Osteocyte (in vitro differentiated cells): ENCODE measurements around the gene NDUFC1. TPM values are rescaled to one million over a fixed set of nuclear protein-coding genes. Genes with fewer than 3 reads are reported as not detected.

Experiments
- DNase-seq: peaks from one replicate; pipeline ENCODE4 v3.0.0; 2021; ENCODE audit warnings: mixed read lengths; ENCODE audit not compliant: unreplicated experiment; ENCODE audit errors: extremely low spot score
- H3K27ac Mint-ChIP-seq: one replicate; pipeline ENCODE4 v1.8.0; 2021; ENCODE audit warnings: mild to moderate bottlenecking, mixed read lengths; ENCODE audit not compliant: unreplicated experiment
- H3K27me3 Mint-ChIP-seq: one replicate; pipeline ENCODE4 v1.8.0; 2021; ENCODE audit warnings: mixed read lengths; ENCODE audit not compliant: unreplicated experiment
- H3K36me3 Mint-ChIP-seq: one replicate; pipeline ENCODE4 v1.8.0; 2021; ENCODE audit warnings: mixed read lengths; ENCODE audit not compliant: unreplicated experiment
- H3K4me1 Mint-ChIP-seq: one replicate; pipeline ENCODE4 v1.8.0; 2021; ENCODE audit warnings: mixed read lengths; ENCODE audit not compliant: unreplicated experiment
- H3K4me3 Mint-ChIP-seq: one replicate; pipeline ENCODE4 v1.8.0; 2021; ENCODE audit warnings: mild to moderate bottlenecking, moderate library complexity, mixed read lengths; ENCODE audit not compliant: unreplicated experiment
- H3K9me3 Mint-ChIP-seq: one replicate; pipeline ENCODE4 v1.8.0; 2021; ENCODE audit warnings: mixed read lengths; ENCODE audit not compliant: unreplicated experiment
- total RNA-seq: library from RNA; stranded (reverse); gene quantifications from 2 replicates; pipeline ENCODE4 v1.2.1, GENCODE V29; 2021
- TF ChIP-seq, protein P1 (sequence below): fragments of 200-600 bp; sonication (generic); IDR thresholded peaks from 2 replicates; pipeline ENCODE4 v1.5.0; 2021; ENCODE audit warnings: antibody characterized with exemption, mild to moderate bottlenecking, moderate library complexity

NDUFC1 gene
- total RNA-seq, 1 donor from 2014 or later = 43.7 TPM

DNA sequence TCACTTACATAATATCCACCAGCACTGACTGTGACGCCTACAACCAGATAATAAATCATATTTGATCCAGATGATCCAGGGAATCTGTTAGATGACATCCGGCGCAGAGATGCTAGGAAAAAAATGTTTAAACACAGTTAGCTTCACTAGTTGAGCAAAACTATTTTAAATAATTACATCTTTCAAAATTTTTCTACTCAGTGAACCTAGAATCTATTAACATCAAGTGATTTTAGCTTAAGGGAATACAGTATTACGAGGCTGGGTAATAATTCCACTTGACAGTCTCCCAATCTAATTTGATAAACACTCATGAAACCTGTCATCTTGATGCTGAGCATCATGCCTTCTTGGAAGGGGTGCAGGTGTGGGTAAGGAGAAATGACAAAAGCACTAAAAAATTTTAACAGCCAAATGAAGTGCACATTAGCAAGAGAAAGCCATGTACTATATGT lies 27.0 kb downstream of the NDUFC1 start:
- no peaks in the 10 kb centered on the region for H3K27me3 Mint-ChIP-seq
- no peak overlapping the region for H3K27ac Mint-ChIP-seq
- DNase-seq = no peak
- peaks cover 17% of the 10 kb centered on the region for H3K4me1 Mint-ChIP-seq
- no peaks in the 10 kb centered on the region for H3K9me3 Mint-ChIP-seq
- TF ChIP-seq, protein P1, sequence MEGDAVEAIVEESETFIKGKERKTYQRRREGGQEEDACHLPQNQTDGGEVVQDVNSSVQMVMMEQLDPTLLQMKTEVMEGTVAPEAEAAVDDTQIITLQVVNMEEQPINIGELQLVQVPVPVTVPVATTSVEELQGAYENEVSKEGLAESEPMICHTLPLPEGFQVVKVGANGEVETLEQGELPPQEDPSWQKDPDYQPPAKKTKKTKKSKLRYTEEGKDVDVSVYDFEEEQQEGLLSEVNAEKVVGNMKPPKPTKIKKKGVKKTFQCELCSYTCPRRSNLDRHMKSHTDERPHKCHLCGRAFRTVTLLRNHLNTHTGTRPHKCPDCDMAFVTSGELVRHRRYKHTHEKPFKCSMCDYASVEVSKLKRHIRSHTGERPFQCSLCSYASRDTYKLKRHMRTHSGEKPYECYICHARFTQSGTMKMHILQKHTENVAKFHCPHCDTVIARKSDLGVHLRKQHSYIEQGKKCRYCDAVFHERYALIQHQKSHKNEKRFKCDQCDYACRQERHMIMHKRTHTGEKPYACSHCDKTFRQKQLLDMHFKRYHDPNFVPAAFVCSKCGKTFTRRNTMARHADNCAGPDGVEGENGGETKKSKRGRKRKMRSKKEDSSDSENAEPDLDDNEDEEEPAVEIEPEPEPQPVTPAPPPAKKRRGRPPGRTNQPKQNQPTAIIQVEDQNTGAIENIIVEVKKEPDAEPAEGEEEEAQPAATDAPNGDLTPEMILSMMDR = no peak
- H3K4me3 Mint-ChIP-seq = no peak overlapping the region
- H3K36me3 Mint-ChIP-seq = peaks cover 1% of the 10 kb centered on the region

DNA sequence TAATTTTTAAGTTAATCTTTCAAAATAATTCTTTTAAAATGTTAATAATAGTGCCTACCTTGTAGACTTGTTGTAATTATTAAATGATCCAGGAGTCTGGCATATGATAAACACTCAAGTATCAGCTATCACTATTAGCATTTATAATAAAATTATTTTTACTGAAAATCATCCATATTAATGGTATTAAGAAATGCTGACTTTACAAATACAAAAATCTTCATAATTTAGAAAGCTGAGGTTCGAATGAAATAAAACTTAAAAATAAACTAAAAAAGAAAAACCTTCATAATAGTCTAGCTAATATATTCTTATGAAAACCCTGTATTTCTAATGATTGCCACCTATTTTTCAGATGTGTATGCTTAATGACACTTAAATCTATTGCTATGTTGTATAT lies 27.5 kb downstream of the NDUFC1 start:
- peaks cover 12% of the 10 kb centered on the region for H3K4me1 Mint-ChIP-seq
- DNase-seq = no peak
- H3K4me3 Mint-ChIP-seq = no peak overlapping the region
- H3K36me3 Mint-ChIP-seq = peaks cover 1% of the 10 kb centered on the region
- H3K27ac Mint-ChIP-seq = no peak overlapping the region
- H3K27me3 Mint-ChIP-seq = no peaks in the 10 kb centered on the region
- no peaks in the 10 kb centered on the region for H3K9me3 Mint-ChIP-seq
- TF ChIP-seq, protein P1 = no peak

DNA sequence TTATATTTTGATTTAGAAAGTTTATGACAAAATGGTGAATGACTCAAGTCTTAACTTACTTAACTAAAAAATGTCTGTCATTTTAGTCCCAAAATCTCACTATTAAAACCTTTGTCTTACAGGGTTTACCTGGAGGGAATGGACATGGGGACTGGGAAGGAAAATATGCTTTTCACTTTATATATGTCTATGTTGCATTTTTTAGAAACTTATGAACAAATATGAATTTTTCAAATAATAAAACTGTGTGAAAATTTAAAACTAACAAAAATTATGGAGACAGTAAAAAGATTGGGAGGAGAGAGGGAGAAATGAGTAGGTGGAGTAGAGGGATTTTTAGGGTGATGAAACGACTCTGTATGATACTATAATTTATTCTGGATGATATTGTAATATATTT lies 28.4 kb downstream of the NDUFC1 start:
- no peaks in the 10 kb centered on the region for H3K9me3 Mint-ChIP-seq

DNA sequence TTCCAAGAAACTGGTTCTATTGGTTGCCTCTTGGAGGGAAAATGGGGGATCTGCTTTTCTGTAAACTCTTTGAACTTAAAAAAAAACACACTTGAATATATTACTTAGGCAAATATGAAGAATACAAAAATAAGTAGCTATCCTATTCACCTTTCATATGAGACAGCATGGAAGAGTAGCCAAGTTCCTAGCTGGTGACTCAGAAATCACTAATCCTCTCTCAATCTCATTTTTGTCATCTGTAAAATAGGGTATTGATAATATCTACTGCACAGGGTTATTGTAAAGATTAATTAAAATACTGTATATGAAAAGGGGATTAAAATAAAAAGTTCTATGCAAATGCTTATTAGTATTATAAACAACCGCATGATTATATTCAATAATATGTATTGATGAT lies 35.0 kb downstream of the NDUFC1 start:
- Mint-ChIP-seq H3K9me3 (no peaks in the 10 kb centered on the region), H3K4me1 (peaks cover 17% of the 10 kb centered on the region), H3K36me3 (no peaks in the 10 kb centered on the region), H3K4me3 (no peak overlapping the region), H3K27ac (no peak overlapping the region), H3K27me3 (no peaks in the 10 kb centered on the region)
- DNase-seq = no peak
- TF ChIP-seq, protein P1 = no peak

More for the DNA sequence above, 28.4 kb downstream of the NDUFC1 start:
- TF ChIP-seq, protein P1 = no peak
- Mint-ChIP-seq H3K27me3 (no peaks in the 10 kb centered on the region), H3K36me3 (peaks cover 1% of the 10 kb centered on the region), H3K27ac (no peak overlapping the region), H3K4me1 (peaks cover 3% of the 10 kb centered on the region), H3K4me3 (no peak overlapping the region)
- DNase-seq = no peak

DNA sequence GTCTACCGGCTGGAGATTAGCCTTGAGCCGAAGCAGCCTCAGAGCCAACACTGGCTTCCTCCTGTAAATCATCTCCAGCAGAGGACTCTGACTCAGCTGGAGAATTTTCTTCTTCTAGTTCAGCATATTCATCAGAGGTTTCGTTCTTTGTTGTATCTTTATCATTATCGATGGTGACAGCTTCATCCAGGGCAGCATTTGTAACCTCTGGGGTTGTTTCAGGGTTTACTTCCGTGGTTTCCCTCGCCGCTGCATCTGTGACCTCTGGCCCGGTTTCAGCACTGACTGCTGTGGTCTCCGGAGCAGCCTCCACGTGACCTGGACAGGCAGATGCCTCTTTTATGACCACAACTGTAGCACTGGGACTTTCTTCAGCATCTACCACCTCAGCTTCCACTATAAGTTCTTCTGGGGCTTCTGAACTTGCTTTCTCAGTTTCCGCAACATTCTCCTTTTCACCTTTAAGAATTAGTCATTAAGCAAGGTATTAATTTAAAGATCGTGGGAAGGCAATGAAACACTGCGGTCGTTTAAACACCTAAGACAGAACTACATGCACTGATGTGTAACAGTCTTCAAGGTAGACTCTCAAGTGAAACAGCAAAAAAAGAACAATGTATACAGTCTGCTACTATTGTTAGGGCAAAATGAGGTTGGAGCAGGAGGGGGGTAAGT lies 35.6 kb downstream of the NDUFC1 start:
- Mint-ChIP-seq H3K27ac (peak overlapping the region; percentile 87), H3K36me3 (no peaks in the 10 kb centered on the region), H3K9me3 (no peaks in the 10 kb centered on the region), H3K4me3 (peak overlapping the region; percentile 75), H3K4me1 (peaks cover 17% of the 10 kb centered on the region), H3K27me3 (no peaks in the 10 kb centered on the region)
- no peak for DNase-seq
- TF ChIP-seq, protein P1 = no peak
